ENCODE data around the gene PRSS1.
"Not testable (repeated sequence)": the region's sequence is repeated elsewhere in the genome, so short reads cannot be mapped to it uniquely, and the experiment has no call there.

Gene PRSS1

DNA sequence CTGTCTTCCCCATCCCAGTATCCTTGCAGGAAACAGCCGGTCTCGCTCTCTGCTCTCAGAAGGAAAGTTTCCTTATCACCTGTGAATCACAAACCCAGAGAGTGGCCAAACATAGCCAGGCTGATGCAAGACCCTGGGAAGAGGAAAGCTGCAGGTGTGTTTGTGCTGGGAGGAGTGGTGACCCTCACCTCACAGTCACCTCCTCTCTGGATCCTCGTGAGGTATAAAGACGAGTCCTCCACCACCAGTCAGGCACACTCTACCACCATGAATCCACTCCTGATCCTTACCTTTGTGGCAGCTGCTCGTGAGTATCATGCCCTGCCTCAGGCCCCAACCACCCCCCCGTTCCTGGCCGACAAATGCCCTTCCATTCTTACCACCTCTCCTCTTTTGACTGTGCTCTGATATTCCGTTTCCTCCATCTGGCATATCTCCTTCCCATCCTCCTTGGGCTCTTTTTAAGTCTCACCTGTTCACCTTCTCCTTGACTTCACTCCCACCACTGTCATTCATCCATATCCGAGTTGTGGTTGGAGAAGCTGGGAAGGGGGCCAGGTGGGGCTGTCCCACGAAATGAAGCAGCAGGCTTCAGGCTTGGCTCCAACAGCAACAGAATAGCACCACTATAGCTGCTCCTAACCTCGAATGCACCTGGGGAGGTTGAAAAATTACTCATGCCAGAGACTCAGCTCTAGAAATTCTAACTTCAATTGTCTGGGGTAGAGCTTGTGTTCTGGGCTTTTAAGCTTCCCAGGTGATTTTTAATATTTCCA lies at the start of gene PRSS1:
PRSS1 (plus strand) TSS at position 255 of the 776 bp plus-strand sequence; CDS start at position 268, 13 bp downstream.
- TF ChIP-seq, protein P1, sequence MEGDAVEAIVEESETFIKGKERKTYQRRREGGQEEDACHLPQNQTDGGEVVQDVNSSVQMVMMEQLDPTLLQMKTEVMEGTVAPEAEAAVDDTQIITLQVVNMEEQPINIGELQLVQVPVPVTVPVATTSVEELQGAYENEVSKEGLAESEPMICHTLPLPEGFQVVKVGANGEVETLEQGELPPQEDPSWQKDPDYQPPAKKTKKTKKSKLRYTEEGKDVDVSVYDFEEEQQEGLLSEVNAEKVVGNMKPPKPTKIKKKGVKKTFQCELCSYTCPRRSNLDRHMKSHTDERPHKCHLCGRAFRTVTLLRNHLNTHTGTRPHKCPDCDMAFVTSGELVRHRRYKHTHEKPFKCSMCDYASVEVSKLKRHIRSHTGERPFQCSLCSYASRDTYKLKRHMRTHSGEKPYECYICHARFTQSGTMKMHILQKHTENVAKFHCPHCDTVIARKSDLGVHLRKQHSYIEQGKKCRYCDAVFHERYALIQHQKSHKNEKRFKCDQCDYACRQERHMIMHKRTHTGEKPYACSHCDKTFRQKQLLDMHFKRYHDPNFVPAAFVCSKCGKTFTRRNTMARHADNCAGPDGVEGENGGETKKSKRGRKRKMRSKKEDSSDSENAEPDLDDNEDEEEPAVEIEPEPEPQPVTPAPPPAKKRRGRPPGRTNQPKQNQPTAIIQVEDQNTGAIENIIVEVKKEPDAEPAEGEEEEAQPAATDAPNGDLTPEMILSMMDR (IDR thresholded peaks at IDR 0.05): no peak
- Histone ChIP-seq H3K4me3 (no peak within 1 kb of the TSS), H3K27ac (no peak within 1 kb of the TSS)
- DNase-seq (ENCODE audit: low spot score): no peak

DNA sequence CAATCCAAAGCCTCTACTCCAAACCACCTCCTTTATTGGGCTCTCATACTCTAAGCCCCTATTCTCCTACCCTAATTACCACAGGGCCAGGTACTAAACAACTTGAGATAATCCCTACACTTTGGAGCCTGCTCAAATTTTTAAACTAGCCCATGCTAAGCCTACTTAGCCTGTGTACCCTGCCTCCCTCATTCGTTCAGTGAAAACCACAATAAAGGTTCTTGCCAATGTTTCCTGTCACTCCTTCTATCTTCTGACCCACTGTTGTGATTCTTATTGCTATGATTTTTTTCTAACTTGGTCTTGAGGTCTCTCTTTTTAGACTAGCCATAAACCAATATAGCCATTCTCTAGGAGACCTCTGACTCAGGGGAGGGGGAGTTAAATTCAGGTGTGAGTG lies 48.3 kb upstream of the PRSS1 start:
- not testable (repeated sequence) for DNase-seq (ENCODE audit: low spot score); H3K27ac ChIP-seq; H3K4me3 ChIP-seq

DNA sequence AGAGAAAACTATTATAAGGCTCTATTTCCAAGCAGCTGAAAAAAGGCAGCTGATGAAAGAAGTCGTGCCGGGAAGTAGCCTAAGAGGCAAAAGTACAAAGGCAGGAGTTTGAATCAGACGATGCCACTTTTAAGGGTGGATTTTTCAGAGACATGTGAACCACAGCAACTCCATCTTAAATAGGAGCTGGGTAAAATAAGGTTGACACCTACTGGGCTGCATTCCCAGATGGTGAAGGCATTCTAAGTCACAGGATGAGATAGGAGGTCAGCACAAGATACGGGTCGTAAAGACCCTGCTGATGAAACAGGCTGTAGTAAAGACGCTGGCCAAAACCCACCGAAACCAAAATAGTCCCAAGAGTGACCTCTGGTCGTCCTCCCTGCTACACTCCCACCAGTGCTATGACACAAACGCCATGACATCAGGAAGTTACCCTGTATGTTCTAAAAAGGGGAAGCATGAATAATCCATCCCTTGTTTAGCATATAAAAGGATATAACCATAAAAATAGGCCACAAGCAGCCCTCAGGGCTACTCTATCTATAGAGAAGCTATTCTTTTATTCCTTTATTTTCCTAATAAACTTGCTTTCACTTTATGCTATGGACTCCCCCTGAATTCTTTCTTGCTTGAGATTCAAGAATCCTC lies 45.5 kb upstream of the PRSS1 start:
- H3K4me3 ChIP-seq: no peak overlapping the region
- TF ChIP-seq, protein P1 (IDR thresholded peaks at IDR 0.05): no peak
- DNase-seq (ENCODE audit: low spot score): no peak
- H3K27ac ChIP-seq: no peak overlapping the region

DNA sequence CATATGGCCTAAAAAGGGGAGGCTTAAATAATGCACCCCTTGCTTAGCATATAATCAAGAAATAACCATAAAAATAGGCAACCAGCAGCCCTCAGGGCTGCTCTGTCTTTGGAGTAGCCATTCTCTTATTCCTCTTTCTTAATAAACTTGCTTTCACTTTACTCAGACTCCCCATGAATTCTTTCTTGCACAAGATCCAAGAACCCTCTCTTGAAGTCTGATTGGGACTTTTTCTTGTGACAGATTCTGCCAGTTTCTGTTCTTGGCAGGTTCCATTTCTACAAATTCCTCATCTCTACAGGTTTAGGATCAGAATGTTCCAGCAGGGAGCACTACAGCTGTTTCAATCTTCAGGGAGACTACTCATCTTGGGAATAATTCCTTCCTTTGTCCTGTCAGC lies 40.5 kb upstream of the PRSS1 start:
- H3K27ac ChIP-seq; H3K4me3 ChIP-seq; DNase-seq (ENCODE audit: low spot score): not testable (repeated sequence)

DNA sequence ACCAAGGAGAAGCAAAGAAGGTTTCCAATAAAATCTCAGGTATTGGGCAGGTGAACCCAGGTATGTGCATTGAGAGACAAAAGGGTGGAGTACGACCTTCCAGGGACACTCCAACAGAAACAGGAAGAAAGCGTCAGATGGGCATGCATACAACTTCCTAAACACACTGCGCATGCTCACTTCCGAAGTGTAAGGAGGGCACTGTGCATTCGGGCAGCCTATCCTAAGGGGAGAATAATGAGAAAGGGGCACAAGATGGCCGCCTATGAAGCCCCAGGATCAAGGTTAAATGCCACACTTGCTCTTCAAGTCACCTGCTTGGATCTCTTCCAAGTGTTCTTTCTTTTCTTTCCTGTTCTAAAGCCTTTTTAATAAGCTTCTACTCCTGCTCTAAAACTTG lies 39.4 kb upstream of the PRSS1 start:
- no peak overlapping the region for H3K4me3 ChIP-seq
- DNase-seq (ENCODE audit: low spot score): no peak
- H3K27ac ChIP-seq: no peak overlapping the region
- TF ChIP-seq, protein P1 (IDR thresholded peaks at IDR 0.05): no peak

DNA sequence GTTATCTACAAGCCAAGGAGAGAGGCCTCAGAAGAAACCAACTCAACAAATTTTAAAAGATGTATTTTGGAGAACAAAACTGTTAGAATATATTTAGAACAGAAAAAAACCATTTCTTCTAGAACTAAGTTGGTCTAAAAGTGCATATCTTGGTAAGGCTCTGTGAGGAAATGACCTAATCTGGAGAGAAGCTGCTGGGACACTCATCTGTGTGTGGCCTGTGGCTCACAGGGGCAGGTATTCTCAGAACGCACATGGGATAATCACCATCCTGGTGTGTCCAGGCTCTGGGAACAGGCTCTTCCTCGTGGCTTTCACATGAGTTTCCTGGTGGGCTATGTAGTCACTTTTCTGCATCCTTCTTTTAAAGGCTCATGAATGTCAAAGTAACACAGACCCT lies 38.1 kb upstream of the PRSS1 start:
- H3K4me3 ChIP-seq: no peak overlapping the region

DNA sequence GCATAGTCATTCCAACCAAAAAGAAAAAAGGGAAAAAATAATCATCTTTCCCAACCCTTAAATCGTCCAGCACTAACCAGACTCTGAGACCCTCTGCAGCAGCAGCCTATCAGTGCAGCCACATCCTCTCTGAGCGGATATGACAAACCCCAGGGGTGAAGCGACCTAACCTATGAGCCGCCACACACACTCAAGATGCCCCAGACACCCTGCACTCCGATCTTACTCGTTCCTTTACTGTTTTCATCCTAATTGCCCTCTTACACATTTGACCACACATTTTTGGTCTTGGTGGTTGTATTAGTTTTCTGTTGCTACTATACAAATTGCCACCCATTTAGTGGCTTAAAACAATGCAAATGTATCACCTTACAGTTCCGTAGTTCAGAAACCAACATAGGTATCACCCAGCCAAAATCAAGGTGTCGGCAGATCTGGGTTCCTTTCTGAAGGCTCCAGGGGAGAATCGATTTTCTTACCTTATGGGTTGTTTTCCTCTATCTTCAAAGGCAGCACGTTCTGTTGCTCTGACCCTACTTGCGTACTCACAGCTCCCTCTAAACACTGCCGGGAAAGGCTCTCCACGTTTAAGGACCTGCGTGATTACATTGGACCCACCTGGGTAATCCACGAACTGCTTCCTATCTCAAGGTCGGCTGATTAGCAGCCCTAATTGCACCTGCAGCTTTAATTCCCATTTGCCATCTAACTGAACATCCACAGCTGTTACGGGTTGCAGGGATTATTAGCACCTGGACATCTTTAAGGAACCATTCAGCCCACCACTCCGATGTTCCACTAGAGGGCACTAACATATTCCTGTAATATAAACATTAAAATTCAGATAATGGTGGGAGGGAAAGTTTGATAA lies 37.3 kb upstream of the PRSS1 start:
- Histone ChIP-seq H3K4me3 (no peak overlapping the region), H3K27ac (no peak overlapping the region)
- DNase-seq (ENCODE audit: low spot score): no peak
- TF ChIP-seq, protein P1 (IDR thresholded peaks at IDR 0.05): peak; percentile 38

More for the DNA sequence above, 38.1 kb upstream of the PRSS1 start:
- TF ChIP-seq, protein P1 (IDR thresholded peaks at IDR 0.05): no peak
- DNase-seq (ENCODE audit: low spot score): no peak
- H3K27ac ChIP-seq: no peak overlapping the region

Measured in coronary artery (tissue), 2 donors.